ENCODE results near the gene APBB2. TPM values are rescaled to one million over a fixed set of nuclear protein-coding genes. Genes with fewer than 3 reads are reported as not detected.
A peak's percentile ranks its signal among the peaks of the same experiment; 100 is the strongest.

The APBB2 gene
- total and polyA plus RNA-seq, 2 of the 4 experiments (the other 2 are of a cell fraction) = 47.9 to 75.5 TPM

DNA sequence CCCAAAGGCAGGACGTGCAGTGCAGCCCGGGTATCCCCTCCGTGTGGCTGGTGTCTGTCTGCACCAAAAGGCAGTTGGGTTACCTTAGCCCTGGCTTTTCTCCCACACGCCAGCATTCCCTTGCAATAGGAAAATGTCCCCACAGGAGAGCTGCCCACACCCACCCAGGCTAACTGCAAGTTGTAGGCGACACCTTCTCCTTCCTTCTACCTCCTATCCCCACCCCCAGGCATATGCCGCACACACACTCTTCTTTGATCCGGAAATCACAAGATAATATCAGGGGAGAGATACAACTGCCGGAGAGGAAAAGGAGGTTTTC, 444 bp upstream of the APBB2 start (continued):
- TF ChIP-seq BHLHE40 (IDR thresholded peaks at IDR 0.05; ENCODE audit: low read depth, low read length) = no peak

- dilution Hi-C loops (cut with HindIII; ENCODE audit: low sequenced_read_pairs, unreplicated experiment) = no loop called here
Observed at GRCh38 chr4:41213625-41214135, 662 bp downstream of the APBB2 start.

More at GRCh38 chr4:41213625-41214135, 662 bp downstream of the APBB2 start:
- Histone ChIP-seq H3K36me3 (ENCODE audit: control insufficient read depth, insufficient read depth, low read length) (no peaks in the 10 kb centered on the region), H3K14ac (replicated peaks; ENCODE audit: low read depth, low read length) (peak overlapping the region; percentile 87), H2AFZ (replicated peaks; ENCODE audit: low read length, poor library complexity) (peak overlapping the region; percentile 93), H3K9me3 (ENCODE audit: control insufficient read depth, insufficient read depth, low read length) (0 out of 2 replicates have a peak, but pooled peaks cover 3% of the 10 kb centered on the region), H3K4me3 (ENCODE audit: insufficient read depth, low read depth, low read length) (peak overlapping the region; percentile 68), H3K4me1 (ENCODE audit: control insufficient read depth, insufficient read depth, low read length) (peaks cover 4% of the 10 kb centered on the region), H3K27me3 (ENCODE audit: control insufficient read depth, insufficient read depth, low read length) (no peaks in the 10 kb centered on the region), H3K23ac (ENCODE audit: low read depth, low read length) (peak overlapping the region; percentile 93), H2BK15ac (ENCODE audit: low read depth, low read length) (peak overlapping the region; percentile 89; the same call in 2 of the 3 replicates), H3K9me1 (ENCODE audit: insufficient read depth, low read length) (no peaks in the 10 kb centered on the region; the same call in 1 of the 2 replicates), H2AK5ac (ENCODE audit: low read depth, low read length) (peak overlapping the region; percentile 87), H3K56ac (ENCODE audit: extremely low read depth, insufficient read depth, low read length) (peak overlapping the region; percentile 73), H4K5ac (ENCODE audit: low read depth, low read length) (peak overlapping the region; percentile 72), H4K20me1 (ENCODE audit: insufficient read depth, low read length) (no peaks in the 10 kb centered on the region), H3K9ac (ENCODE audit: low read depth, low read length) (peak overlapping the region; percentile 97), H2AK9ac (replicated peaks; ENCODE audit: low read depth, low read length, poor library complexity) (peak overlapping the region; percentile 86), H3K27ac (ENCODE audit: insufficient read depth, low read length) (peak overlapping the region; percentile 55), H2BK120ac (ENCODE audit: low read depth, low read length) (peak overlapping the region; percentile 68), H3K18ac (ENCODE audit: low read depth, low read length) (peak overlapping the region; percentile 87), H4K91ac (ENCODE audit: insufficient read depth, low read depth, low read length) (peak overlapping the region; percentile 56), H3K4me2 (ENCODE audit: low read depth, low read length) (peak overlapping the region; percentile 100), H3K79me1 (ENCODE audit: low read depth in 1 of 2, low read length in 2 of 2) (peaks cover 13 to 31% of the 10 kb centered on the region in 2 experiments), H2BK5ac (ENCODE audit: low read depth, low read length, poor library complexity, severe bottlenecking) (peak overlapping the region; percentile 67), H4K8ac (ENCODE audit: low read depth in 2 of 2, low read length in 2 of 2) (peak overlapping the region; percentile 35 to 72; a peak in 2 of 4 replicates), H3K4ac (ENCODE audit: low read depth, low read length) (peak overlapping the region; percentile 85), H2BK20ac (ENCODE audit: low read depth, low read length) (peak overlapping the region; percentile 40; the same call in 1 of the 2 replicates)
- ChIA-PET CTCF (interaction anchor here (0.6 to 1.5 kb wide), 12 partner anchors 33 to 289 kb away, joined by 3 to 6 read pairs (median 4); no protein-coding TSS in a partner anchor), POLR2A (ENCODE audit: unreplicated experiment) (interaction anchor here (0.7 kb wide), 1 partner anchor 301 kb away, joined by 9 read pairs; no protein-coding TSS in a partner anchor)
- BruUV-seq (replicated peaks) = no TSS peak
- no peak for DNase-seq
- intact Hi-C loops (cut with micrococcal nuclease) (loop anchor here (1.0 to 5.0 kb wide), 6 partner anchors 37 to 286 kb away; no protein-coding TSS in a partner anchor), in situ Hi-C loops (cut with MboI; ENCODE audit: low sequenced_read_pairs) (no loop called here)
- peak; percentile 8 for ATAC-seq (ENCODE audit: low read depth)
- 4% methylated on average over 13 of the region's 35 CpGs; no CpG with 5 or more reads in 1 of the 2 experiments for WGBS, 2 experiments (ENCODE audit: extremely low coverage in 2 of 2, insufficient read length in 1 of 2)
- TF ChIP-seq CHD1 (IDR thresholded peaks at IDR 0.05; ENCODE audit: low read depth, low read length) (0 out of 2 replicates have a peak, but pooled peaks have one; percentile 23), FOS (IDR thresholded peaks at IDR 0.05; ENCODE audit: low read depth, low read length) (no peak)

Measured in IMR-90 (cell line).